AG10803 (cell line): Measurements from ENCODE around the gene OR6S1.
A peak's percentile ranks its signal among the peaks of the same experiment; 100 is the strongest.

ENCODE experiments used
- DNase-seq: peaks from one replicate; pipeline ENCODE4 v3.0.0; 2010; ENCODE audit warnings: low read depth
- H3K4me3 ChIP-seq: 2 replicates; pipeline ENCODE4 v1.5.1; 2011; ENCODE audit warnings: mild to moderate bottlenecking, low read length, control low read depth
- TF ChIP-seq, protein P1 (sequence below): conservative IDR thresholded peaks from 2 replicates; pipeline ENCODE4 v1.5.1; 2011; ENCODE audit warnings: mild to moderate bottlenecking, low read length, control low read depth, inconsistent platforms

Gene OR6S1

DNA sequence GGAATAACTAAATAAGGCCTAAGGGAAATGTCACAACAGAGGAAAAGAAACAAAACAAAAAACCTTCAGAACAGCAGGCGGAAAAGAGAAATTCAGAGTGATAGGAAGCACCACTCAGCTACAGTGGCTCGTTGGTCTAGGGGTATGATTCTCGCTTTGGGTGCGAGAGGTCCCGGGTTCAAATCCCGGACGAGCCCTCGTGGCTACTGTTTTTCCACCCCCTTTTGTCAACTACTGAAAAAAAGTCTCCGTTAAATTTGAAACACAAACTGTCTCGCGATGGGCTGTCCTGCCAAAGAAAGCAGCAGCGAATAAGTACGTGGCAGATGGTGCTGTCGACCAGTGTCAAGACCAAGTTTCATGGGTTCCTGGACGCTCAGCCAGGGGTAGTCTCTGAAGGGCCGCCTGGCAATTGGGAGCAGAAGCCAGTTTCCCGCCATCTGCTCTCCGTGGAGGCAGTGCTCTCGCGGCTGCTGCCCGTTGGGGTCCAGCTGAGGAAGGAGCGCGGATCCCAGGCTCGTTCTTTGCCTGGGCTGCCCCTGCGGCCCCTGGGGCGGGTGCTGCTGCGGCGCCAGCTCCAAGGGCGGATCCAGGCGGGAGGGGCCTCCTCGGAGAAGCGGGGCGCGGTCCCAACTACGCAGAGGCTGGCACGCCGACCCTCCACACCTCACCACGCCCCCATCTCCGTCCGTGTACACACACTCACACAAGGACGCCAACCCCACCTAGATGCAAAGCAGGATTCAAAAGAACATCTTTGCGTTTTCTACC lies 42.6 kb upstream of the OR6S1 start, which contains the start of gene RNASE4:
TSS of gene RNASE4 (plus strand) at position 670 of the 771 bp plus-strand sequence. CDS start 14,812 bp downstream, outside the sequence.
- H3K4me3 ChIP-seq = peak within 1 kb of the TSS; percentile 93
- TF ChIP-seq, protein P1, sequence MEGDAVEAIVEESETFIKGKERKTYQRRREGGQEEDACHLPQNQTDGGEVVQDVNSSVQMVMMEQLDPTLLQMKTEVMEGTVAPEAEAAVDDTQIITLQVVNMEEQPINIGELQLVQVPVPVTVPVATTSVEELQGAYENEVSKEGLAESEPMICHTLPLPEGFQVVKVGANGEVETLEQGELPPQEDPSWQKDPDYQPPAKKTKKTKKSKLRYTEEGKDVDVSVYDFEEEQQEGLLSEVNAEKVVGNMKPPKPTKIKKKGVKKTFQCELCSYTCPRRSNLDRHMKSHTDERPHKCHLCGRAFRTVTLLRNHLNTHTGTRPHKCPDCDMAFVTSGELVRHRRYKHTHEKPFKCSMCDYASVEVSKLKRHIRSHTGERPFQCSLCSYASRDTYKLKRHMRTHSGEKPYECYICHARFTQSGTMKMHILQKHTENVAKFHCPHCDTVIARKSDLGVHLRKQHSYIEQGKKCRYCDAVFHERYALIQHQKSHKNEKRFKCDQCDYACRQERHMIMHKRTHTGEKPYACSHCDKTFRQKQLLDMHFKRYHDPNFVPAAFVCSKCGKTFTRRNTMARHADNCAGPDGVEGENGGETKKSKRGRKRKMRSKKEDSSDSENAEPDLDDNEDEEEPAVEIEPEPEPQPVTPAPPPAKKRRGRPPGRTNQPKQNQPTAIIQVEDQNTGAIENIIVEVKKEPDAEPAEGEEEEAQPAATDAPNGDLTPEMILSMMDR = no peak
- peak; percentile 91 for DNase-seq

DNA sequence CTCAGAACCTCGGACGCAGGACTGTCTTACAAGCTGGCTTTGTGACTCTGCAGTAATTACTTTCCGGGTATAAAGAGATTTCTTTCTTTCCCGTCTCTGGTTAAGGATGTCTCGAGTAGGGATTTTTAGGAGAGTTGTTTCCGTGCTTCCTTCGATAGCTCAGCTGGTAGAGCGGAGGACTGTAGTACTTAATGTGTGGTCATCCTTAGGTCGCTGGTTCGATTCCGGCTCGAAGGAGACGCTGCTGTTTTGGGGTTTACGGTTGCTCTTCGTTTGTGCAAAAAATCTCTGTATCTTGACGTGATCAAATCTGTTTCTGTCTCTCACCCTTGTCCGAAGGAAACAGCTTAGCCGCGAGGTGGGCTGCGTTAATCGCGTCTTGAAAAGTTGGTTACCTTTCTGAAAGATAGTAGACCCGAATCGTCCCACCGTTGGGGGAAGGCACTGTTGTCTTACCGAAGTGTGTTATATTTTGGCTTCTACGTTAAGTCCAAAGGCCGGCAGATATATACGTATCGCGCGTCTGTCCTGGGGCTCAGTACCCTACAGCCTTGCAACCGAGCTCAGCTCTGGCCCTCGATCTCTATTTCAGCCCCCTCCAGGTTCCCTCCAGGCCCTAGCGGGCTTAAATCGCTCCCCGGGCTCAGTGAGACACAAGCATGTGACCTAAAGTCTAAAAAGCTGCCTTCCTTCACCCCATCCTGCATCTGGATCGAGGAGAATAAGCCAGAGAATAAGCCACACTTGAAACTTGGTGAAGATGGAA lies 41.8 kb upstream of the OR6S1 start:
- H3K4me3 ChIP-seq = peak overlapping the region; percentile 93
- TF ChIP-seq, protein P1 = no peak
- peak; percentile 92 for DNase-seq

DNA sequence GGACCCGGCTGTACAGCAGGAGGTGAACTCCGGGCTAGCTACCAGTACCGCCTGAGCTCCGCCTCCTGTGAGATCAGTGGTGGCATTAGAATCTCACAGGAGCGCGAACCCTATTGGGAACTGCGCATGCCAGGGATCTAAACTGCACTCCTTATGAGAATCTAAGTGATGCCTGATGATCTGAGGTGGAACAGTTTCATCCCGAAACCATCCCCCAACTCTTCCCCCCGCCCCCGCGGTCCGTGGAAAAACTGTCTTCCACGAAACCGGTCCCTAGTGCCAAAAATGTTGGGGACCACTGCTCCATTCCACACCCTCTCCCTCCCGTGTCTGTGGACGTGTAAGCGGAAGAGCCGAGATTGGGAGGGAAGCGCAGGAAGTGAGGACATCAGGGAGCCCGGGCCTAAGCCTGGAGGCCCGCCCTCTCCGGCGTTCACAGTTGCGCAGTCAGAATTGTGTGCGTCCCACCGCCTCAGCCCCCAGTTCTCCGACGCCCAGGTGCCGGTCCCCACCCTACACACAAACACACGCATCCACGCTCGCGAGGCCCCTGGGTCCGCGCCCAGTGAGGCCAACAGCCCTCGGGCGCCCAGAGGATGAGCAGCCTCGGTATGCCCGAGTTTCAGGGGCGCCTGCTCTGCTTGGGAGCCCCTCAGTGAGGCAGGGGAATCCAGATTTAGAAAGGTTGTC lies 41.1 kb upstream of the OR6S1 start:
- TF ChIP-seq, protein P1 = no peak
- peak; percentile 93 for DNase-seq
- peak overlapping the region; percentile 93 for H3K4me3 ChIP-seq

DNA sequence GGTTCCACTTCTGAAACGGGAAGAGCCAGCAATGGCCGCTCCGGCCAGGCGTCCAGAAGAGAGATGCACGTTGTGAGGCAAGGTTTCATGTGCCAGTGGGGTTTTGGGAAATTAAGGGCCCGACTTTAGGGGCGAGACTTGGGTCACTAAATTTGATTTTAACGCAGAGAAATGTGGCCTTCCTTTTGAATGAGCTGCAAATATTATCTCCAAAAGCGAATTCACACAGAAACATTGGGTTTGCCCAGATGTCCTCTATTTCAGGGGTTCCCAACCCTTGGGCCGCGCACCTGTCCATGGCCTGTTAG lies 40.6 kb upstream of the OR6S1 start:
- TF ChIP-seq, protein P1 = peak; percentile 25; the same call in 1 of the 2 replicates
- H3K4me3 ChIP-seq = peak overlapping the region; percentile 93
- DNase-seq = no peak

DNA sequence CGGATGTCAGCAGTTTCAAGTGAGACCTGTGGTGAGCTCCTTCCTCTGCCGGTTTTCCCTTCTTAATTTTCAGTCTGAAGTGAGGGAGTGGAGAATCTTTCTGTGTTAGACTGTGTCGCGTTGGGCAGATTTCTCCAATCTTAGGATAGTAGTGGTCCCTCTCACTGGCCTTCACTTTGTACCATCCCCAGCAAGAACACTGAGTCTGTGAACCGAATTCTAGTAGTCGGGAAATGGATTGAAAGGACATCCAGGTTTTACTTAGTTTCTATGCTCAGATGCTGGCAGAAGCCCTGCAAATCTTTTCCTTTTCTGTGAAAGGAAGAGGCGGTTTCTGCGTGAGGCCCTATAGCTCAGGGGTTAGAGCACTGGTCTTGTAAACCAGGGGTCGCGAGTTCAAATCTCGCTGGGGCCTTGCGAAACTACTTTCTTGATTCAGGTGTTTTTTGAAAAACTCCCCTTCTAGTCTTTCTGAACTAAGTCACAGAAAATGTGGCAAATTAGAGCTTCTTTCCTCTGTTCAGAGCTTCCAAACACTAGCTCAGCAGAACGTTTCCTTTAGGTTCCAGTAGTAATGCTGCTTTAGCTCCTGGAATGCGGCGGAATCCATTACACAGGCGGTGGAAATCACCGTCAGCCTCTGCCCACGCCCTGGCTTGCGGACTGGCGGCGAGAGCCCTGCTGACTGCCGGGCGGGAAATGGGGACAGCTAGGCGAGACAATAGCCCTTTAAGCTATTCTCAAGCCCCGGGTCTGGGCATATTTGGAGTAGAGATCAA lies 40.0 kb upstream of the OR6S1 start:
- DNase-seq = peak; percentile 83
- TF ChIP-seq, protein P1 = no peak
- peak overlapping the region; percentile 93 for H3K4me3 ChIP-seq

DNA sequence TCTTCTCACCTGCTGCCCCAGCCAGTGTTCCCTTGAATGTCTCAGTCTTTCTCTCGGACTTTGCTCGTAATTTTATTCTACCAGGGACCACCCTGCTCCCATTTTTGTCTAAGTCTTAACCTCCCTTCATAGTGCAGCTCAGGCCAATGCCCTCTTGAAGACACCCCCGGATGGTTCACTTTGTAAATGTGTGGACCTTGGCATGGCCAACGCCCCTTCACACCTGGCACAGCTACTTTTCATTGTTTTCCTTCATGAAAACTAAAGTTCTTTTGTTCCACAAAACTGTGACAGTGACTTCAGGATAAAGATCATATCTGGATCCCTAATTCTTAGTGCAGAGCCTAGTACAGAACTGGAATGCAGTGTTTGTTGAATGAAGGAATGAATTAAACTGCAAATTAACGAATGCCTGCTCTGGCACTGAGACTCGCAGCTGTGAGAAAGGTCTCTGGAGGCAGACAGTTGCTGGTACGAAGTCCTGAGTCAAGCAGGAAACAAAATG lies 39.4 kb upstream of the OR6S1 start:
- H3K4me3 ChIP-seq = peak overlapping the region; percentile 93
- DNase-seq = no peak
- TF ChIP-seq, protein P1 = no peak
